ENCODE results near the gene SLC10A1.
"Not testable (repeated sequence)": the region's sequence is repeated elsewhere in the genome, so short reads cannot be mapped to it uniquely, and the experiment has no call there.

DNA sequence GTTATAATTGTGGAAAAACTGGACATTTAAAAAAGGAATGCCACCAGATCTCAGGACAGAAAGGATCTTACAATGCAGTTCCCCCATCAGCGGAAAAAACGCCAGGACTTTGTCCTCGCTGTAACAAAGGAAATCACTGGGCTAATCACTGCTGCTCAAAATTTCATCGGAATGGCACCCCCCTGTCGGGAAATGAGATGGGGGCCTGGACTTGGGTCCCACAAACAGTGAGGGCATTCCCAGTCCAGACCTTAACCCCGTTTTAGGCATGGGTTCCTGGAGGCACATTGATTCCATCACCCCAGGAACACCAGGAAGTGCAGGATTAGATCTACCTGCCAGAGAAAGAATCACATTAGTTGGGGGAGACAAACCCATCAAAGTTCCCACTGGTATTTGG lies 16.3 kb upstream of the SLC10A1 start:
- TF ChIP-seq POLR2A (IDR thresholded peaks at IDR 0.05; ENCODE audit: low read length); GATA1 (IDR thresholded peaks at IDR 0.05; ENCODE audit: low read depth, low read length): not testable (repeated sequence)

Data from erythroblast (primary cell).